GM12892 (cell line): ENCODE measurements around the gene CNR1.

Experiments
- POLR2A ChIP-seq: IDR thresholded peaks from 2 replicates; pipeline ENCODE4 v1.6.1; 2011; ENCODE audit warnings: low read depth, low read length, control low read depth
- POLR2AphosphoS5 ChIP-seq: IDR thresholded peaks from 2 replicates; pipeline ENCODE4 v1.6.1; 2011; ENCODE audit warnings: low read depth, low read length, control low read depth

DNA sequence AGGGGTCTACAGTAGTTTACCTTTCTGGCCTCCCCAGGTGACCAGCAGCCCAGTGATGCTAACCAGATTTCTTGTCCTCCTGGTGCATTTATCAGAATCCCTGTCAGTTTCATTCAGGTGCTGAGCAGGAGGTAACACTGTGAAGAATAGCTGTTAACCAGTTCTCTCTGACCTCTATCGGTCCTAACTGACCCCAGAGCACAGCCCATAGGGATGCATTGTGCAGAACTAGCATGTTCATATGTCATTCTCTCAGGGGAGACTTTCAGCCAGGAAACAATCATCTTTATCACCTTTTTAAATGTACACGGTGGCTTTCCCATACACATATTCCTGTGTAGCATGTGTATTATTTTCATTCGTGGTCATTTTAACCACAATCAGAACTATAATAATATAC is 49.9 kb downstream of the CNR1 start:
- no peak for TF ChIP-seq POLR2A
- TF ChIP-seq POLR2AphosphoS5, result no peak
